ENCODE data around the gene AUTS2.
"Not testable (repeated sequence)": the region's sequence is repeated elsewhere in the genome, so short reads cannot be mapped to it uniquely, and the experiment has no call there.

AUTS2 gene

GRCh38 chr7:70356085-70356786, 758.0 kb downstream of the AUTS2 start:
- H3K36me3 Mint-ChIP-seq (ENCODE audit: low read depth): peaks cover 10% of the 10 kb centered on the region
- H3K4me1 Mint-ChIP-seq: peaks cover 57% of the 10 kb centered on the region
- peaks cover 6% of the 10 kb centered on the region for H3K27me3 Mint-ChIP-seq (ENCODE audit: low read depth, poor library complexity)
- peak overlapping the region; percentile 93 for H3K27ac Mint-ChIP-seq
- no peak for TF ChIP-seq CTCF (IDR thresholded peaks at IDR 0.05)
- H3K9me3 Mint-ChIP-seq: no peaks in the 10 kb centered on the region
- no peak for DNase-seq
- H3K4me3 Mint-ChIP-seq: peak overlapping the region; percentile 57

DNA sequence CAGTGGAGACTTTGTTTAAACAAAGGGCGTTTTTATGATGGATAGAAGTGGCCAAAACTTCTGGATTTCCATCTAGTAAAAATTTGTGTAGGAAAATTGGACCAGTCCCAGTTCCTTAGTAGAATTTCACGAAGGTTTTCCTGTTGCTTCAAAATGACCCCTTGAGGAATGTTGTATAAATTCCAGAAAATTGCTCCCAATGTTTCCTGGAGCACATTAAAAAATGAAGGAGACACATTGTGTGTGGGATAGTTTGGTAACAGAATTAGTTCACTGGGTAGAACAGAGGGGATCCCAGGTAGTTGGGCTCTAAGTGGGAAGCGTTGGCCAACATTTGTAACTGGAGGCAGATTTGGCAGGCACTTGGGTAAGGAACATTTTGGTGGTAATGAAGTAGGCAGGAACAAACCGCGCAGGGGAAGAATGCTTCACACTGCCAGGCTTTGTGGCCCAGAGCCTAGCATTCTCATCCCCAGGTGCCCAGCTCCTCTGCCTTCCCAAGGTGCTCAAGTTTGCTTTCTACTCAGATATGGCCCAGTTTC, 758.6 kb downstream of the AUTS2 start:
- Mint-ChIP-seq H3K4me1 (peaks cover 57% of the 10 kb centered on the region), H3K9me3 (no peaks in the 10 kb centered on the region), H3K4me3 (no peak overlapping the region), H3K36me3 (ENCODE audit: low read depth) (peaks cover 14% of the 10 kb centered on the region), H3K27ac (no peak overlapping the region), H3K27me3 (ENCODE audit: low read depth, poor library complexity) (peaks cover 2% of the 10 kb centered on the region)
- DNase-seq: no peak
- no peak for TF ChIP-seq CTCF (IDR thresholded peaks at IDR 0.05)

DNA sequence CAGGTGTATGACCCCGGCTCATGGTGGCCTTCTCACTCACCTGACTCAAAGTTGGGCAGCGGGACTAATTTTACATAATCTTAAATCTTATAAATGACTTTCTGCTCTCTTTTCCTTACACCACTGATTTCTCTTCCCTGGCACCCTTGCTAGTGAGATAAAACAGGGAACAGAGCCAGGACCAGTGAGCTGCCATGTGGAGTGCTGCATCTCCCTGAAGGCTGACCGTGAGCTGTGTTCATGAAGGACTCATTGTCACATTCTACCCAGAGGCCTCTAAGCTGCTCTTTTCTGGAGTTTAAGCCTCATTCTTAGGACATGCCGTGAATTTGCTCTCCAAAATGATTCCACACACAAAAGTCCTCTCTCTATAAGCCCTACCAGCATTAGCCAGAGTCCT, 762.3 kb downstream of the AUTS2 start:
- Mint-ChIP-seq H3K9me3 (no peaks in the 10 kb centered on the region), H3K27ac (no peak overlapping the region), H3K4me3 (no peak overlapping the region), H3K27me3 (ENCODE audit: low read depth, poor library complexity) (peaks cover 2% of the 10 kb centered on the region), H3K4me1 (peaks cover 22% of the 10 kb centered on the region), H3K36me3 (ENCODE audit: low read depth) (peaks cover 9% of the 10 kb centered on the region)
- no peak for TF ChIP-seq CTCF (IDR thresholded peaks at IDR 0.05)
- no peak for DNase-seq

- TF ChIP-seq CTCF (IDR thresholded peaks at IDR 0.05): no peak
- DNase-seq: no peak
- H3K9me3 Mint-ChIP-seq: peaks cover 7% of the 10 kb centered on the region
- H3K4me1 Mint-ChIP-seq: peaks cover 9% of the 10 kb centered on the region
- H3K36me3 Mint-ChIP-seq (ENCODE audit: low read depth): peaks cover 18% of the 10 kb centered on the region
- no peak overlapping the region for H3K4me3 Mint-ChIP-seq
- no peak overlapping the region for H3K27ac Mint-ChIP-seq
- peaks cover 2% of the 10 kb centered on the region for H3K27me3 Mint-ChIP-seq (ENCODE audit: low read depth, poor library complexity)
These were observed 763.5 kb downstream of the AUTS2 start for GRCh38 chr7:70361821-70362220.

GRCh38 chr7:70364393-70364792, 766.1 kb downstream of the AUTS2 start:
- H3K9me3 Mint-ChIP-seq; H3K27ac Mint-ChIP-seq; H3K4me1 Mint-ChIP-seq; H3K27me3 Mint-ChIP-seq (ENCODE audit: low read depth, poor library complexity); DNase-seq; H3K4me3 Mint-ChIP-seq: not testable (repeated sequence)
- H3K36me3 Mint-ChIP-seq (ENCODE audit: low read depth): peaks cover 13% of the 10 kb centered on the region

GRCh38 chr7:70371652-70372051, 773.4 kb downstream of the AUTS2 start:
- TF ChIP-seq CTCF (IDR thresholded peaks at IDR 0.05): no peak
- H3K27me3 Mint-ChIP-seq (ENCODE audit: low read depth, poor library complexity): no peaks in the 10 kb centered on the region
- H3K36me3 Mint-ChIP-seq (ENCODE audit: low read depth): peaks cover 2% of the 10 kb centered on the region
- no peak for DNase-seq
- peaks cover 3% of the 10 kb centered on the region for H3K9me3 Mint-ChIP-seq
- peaks cover 51% of the 10 kb centered on the region for H3K4me1 Mint-ChIP-seq
- no peak overlapping the region for H3K27ac Mint-ChIP-seq
- no peak overlapping the region for H3K4me3 Mint-ChIP-seq
